Subcutaneous adipose tissue (tissue), 4 donors: ENCODE results near the gene TENT5C. TPM values are rescaled to one million over a fixed set of nuclear protein-coding genes. Genes with fewer than 3 reads are reported as not detected.

Experiments
- CTCF ChIP-seq: fragments of 450-650 bp; IDR thresholded peaks from one replicate; pipeline ENCODE4 v1.5.1; 2016; ENCODE audit warnings: low read depth, mild to moderate bottlenecking, control low read depth, antibody characterized with exemption, moderate library complexity
- total RNA-seq, 4 donors: library from RNA; depleted of rRNA; stranded (reverse); fragments of >200 nt; gene quantifications; one replicate each; pipeline ENCODE4 v1.1.0, GENCODE V29; 2016

Gene TENT5C
- total RNA-seq, 4 donors from 2014 or later: 1.0 to 3.1 (median 2.3) TPM

GRCh38 chr1:117562581-117563491 lies 43.0 kb upstream of the TENT5C start:
- no peak for TF ChIP-seq CTCF

GRCh38 chr1:117563492-117563875 lies 42.4 kb upstream of the TENT5C start:
- TF ChIP-seq CTCF: no peak

GRCh38 chr1:117564227-117565075 lies 41.4 kb upstream of the TENT5C start:
- no peak for TF ChIP-seq CTCF

- no peak for TF ChIP-seq CTCF
Measured at GRCh38 chr1:117565076-117565556, 40.7 kb upstream of the TENT5C start.

GRCh38 chr1:117565745-117566455 lies 39.9 kb upstream of the TENT5C start:
- no peak for TF ChIP-seq CTCF

- no peak for TF ChIP-seq CTCF
Measured at GRCh38 chr1:117566556-117566955, 39.3 kb upstream of the TENT5C start.
